Astrocyte (in vitro differentiated cells and primary cell): ENCODE data around the gene CAMK2D.

Experiments used
- CTCF ChIP-seq: IDR thresholded peaks from 2 replicates; pipeline ENCODE4 v1.5.1; 2011; ENCODE audit warnings: low read depth, mild to moderate bottlenecking, inconsistent platforms, low read length, moderate library complexity; ENCODE audit not compliant: insufficient read depth
- EZH2 ChIP-seq: IDR thresholded peaks from 2 replicates; pipeline ENCODE4 v1.6.1; 2012; ENCODE audit warnings: mild to moderate bottlenecking, low read length, inconsistent platforms; ENCODE audit not compliant: insufficient read depth

GRCh38 chr4:113638562-113638832 lies 123.0 kb downstream of the CAMK2D start:
- TF ChIP-seq CTCF = no peak
- no peak for TF ChIP-seq EZH2
